ENCODE data around the gene CNTNAP2. TPM values are rescaled to one million over a fixed set of nuclear protein-coding genes. Genes with fewer than 3 reads are reported as not detected.

Gene CNTNAP2
- total RNA-seq, 2 donors from 2014 or later: 4.4 to 8.5 TPM

GRCh38 chr7:148230296-148230695 lies 2113.7 kb downstream of the CNTNAP2 start:
- no peaks in the 10 kb centered on the region for H3K36me3 ChIP-seq
- H3K27me3 ChIP-seq: no peaks in the 10 kb centered on the region
- H3K27ac ChIP-seq: no peak overlapping the region
- H3K4me1 ChIP-seq: no peaks in the 10 kb centered on the region
- H3K9ac ChIP-seq (ENCODE audit: low read depth in 2 of 2, low read length in 2 of 2): no peak overlapping the region
- no peak overlapping the region for H3K4me3 ChIP-seq
- DNase-seq: no peak
- no peaks in the 10 kb centered on the region for H3K9me3 ChIP-seq
- intact Hi-C loops (cut with DNase I): no loop called here
- TF ChIP-seq CTCF (IDR thresholded peaks at IDR 0.05): no peak

GRCh38 chr7:148230883-148231282 lies 2114.3 kb downstream of the CNTNAP2 start:
- Histone ChIP-seq H3K36me3 (no peaks in the 10 kb centered on the region), H3K9ac (ENCODE audit: low read depth in 2 of 2, low read length in 2 of 2) (no peak overlapping the region), H3K4me1 (no peaks in the 10 kb centered on the region), H3K27me3 (no peaks in the 10 kb centered on the region), H3K9me3 (no peaks in the 10 kb centered on the region), H3K27ac (no peak overlapping the region), H3K4me3 (no peak overlapping the region)
- TF ChIP-seq CTCF (IDR thresholded peaks at IDR 0.05): no peak
- intact Hi-C loops (cut with DNase I): no loop called here
- DNase-seq: no peak

GRCh38 chr7:148232784-148233183 lies 2116.2 kb downstream of the CNTNAP2 start:
- intact Hi-C loops (cut with DNase I): no loop called here
- Histone ChIP-seq H3K36me3 (no peaks in the 10 kb centered on the region), H3K9ac (ENCODE audit: low read depth in 2 of 2, low read length in 2 of 2) (no peak overlapping the region), H3K4me1 (no peaks in the 10 kb centered on the region), H3K27ac (no peak overlapping the region), H3K27me3 (no peaks in the 10 kb centered on the region), H3K4me3 (no peak overlapping the region), H3K9me3 (no peaks in the 10 kb centered on the region)
- no peak for TF ChIP-seq CTCF (IDR thresholded peaks at IDR 0.05)
- DNase-seq: no peak

GRCh38 chr7:148234715-148235114 lies 2118.1 kb downstream of the CNTNAP2 start:
- Histone ChIP-seq H3K4me1 (no peaks in the 10 kb centered on the region), H3K36me3 (no peaks in the 10 kb centered on the region), H3K4me3 (no peak overlapping the region), H3K9ac (ENCODE audit: low read depth in 2 of 2, low read length in 2 of 2) (no peak overlapping the region), H3K27ac (no peak overlapping the region), H3K9me3 (no peaks in the 10 kb centered on the region), H3K27me3 (no peaks in the 10 kb centered on the region)
- DNase-seq: no peak
- TF ChIP-seq CTCF (IDR thresholded peaks at IDR 0.05): no peak
- intact Hi-C loops (cut with DNase I): no loop called here

GRCh38 chr7:148238761-148239325 lies 2122.2 kb downstream of the CNTNAP2 start:
- Histone ChIP-seq H3K4me1 (no peaks in the 10 kb centered on the region), H3K27me3 (no peaks in the 10 kb centered on the region), H3K27ac (no peak overlapping the region), H3K4me3 (no peak overlapping the region), H3K9ac (ENCODE audit: low read depth in 2 of 2, low read length in 2 of 2) (no peak overlapping the region), H3K36me3 (no peaks in the 10 kb centered on the region), H3K9me3 (no peaks in the 10 kb centered on the region)
- intact Hi-C loops (cut with DNase I): no loop called here
- no peak for DNase-seq
- TF ChIP-seq CTCF (IDR thresholded peaks at IDR 0.05): no peak
